Astrocyte (in vitro differentiated cells and primary cell): Measurements from ENCODE around the gene NAA11.

Source experiments
- CTCF ChIP-seq: IDR thresholded peaks from 2 replicates; pipeline ENCODE4 v1.5.1; 2011; ENCODE audit warnings: low read depth, mild to moderate bottlenecking, inconsistent platforms, low read length, moderate library complexity; ENCODE audit not compliant: insufficient read depth
- EZH2 ChIP-seq: IDR thresholded peaks from 2 replicates; pipeline ENCODE4 v1.6.1; 2012; ENCODE audit warnings: mild to moderate bottlenecking, low read length, inconsistent platforms; ENCODE audit not compliant: insufficient read depth

- no peak for TF ChIP-seq EZH2
- TF ChIP-seq CTCF = no peak
Observed at GRCh38 chr4:79296768-79297428, 29.0 kb downstream of the NAA11 start.
